Progenitor cell of endocrine pancreas (in vitro differentiated cells): ENCODE measurements around the gene SMIM23. TPM values are rescaled to one million over a fixed set of nuclear protein-coding genes. Genes with fewer than 3 reads are reported as not detected.

ENCODE experiments used
- DNase-seq: peaks from one replicate; pipeline ENCODE4 v3.0.0; 2021; ENCODE audit warnings: low spot score; ENCODE audit not compliant: unreplicated experiment
- H3K27ac Mint-ChIP-seq: 2 replicates; pipeline ENCODE4 v1.8.0; 2021; ENCODE audit warnings: mild to moderate bottlenecking, moderate library complexity, mixed read lengths
- H3K27me3 Mint-ChIP-seq: 2 replicates; pipeline ENCODE4 v1.8.0; 2021; ENCODE audit warnings: mixed read lengths
- H3K36me3 Mint-ChIP-seq: 2 replicates; pipeline ENCODE4 v1.8.0; 2022; ENCODE audit warnings: mixed read lengths; ENCODE audit not compliant: insufficient read depth
- H3K4me1 Mint-ChIP-seq: 2 replicates; pipeline ENCODE4 v1.8.0; 2021; ENCODE audit warnings: low read depth, mixed read lengths
- H3K4me3 Mint-ChIP-seq: 2 replicates; pipeline ENCODE4 v1.8.0; 2021; ENCODE audit warnings: low read depth, mild to moderate bottlenecking, moderate library complexity, mixed read lengths
- H3K9me3 Mint-ChIP-seq: 2 replicates; pipeline ENCODE4 v1.8.0; 2021; ENCODE audit warnings: low read depth, mixed read lengths
- CTCF ChIP-seq: fragments of 200-600 bp; sonication (generic); IDR thresholded peaks from one replicate; pipeline ENCODE4 v1.5.0; 2021; ENCODE audit warnings: antibody characterized with exemption, mild to moderate bottlenecking; ENCODE audit not compliant: unreplicated experiment
- total RNA-seq: library from RNA; stranded (reverse); gene quantifications from 2 replicates; pipeline ENCODE4 v1.2.1, GENCODE V29; 2021

SMIM23 gene
- total RNA-seq, 1 donor from 2014 or later: not detected

GRCh38 chr5:171832775-171833174 lies 47.2 kb downstream of the SMIM23 start:
- peaks cover 15% of the 10 kb centered on the region for H3K9me3 Mint-ChIP-seq
- no peaks in the 10 kb centered on the region for H3K27me3 Mint-ChIP-seq
- no peak overlapping the region for H3K27ac Mint-ChIP-seq
- peaks cover 6% of the 10 kb centered on the region for H3K36me3 Mint-ChIP-seq
- TF ChIP-seq CTCF: no peak
- no peak overlapping the region for H3K4me3 Mint-ChIP-seq
- no peak for DNase-seq
- H3K4me1 Mint-ChIP-seq: no peaks in the 10 kb centered on the region

DNA sequence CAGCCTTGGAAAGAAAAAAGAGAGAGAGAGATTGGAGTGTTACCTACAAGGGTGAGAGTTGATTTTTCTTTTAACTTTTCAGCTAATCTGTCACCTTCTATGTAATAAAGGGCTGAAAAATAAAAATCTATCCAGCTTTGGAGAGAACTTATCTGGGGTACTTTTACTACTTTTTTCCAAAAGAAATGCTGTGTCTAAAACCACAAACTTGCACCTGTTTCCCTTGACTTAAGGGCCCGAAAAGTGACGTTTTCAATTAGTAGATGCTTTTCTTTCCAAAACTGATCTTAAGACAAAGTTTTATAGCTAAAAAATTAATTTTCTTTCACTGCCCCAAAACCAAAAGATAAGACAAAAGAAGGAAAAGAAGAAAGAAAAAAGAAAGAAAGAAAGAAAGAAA lies 48.8 kb downstream of the SMIM23 start:
- DNase-seq: no peak
- peaks cover 15% of the 10 kb centered on the region for H3K9me3 Mint-ChIP-seq
- H3K27ac Mint-ChIP-seq: no peak overlapping the region
- peaks cover 6% of the 10 kb centered on the region for H3K36me3 Mint-ChIP-seq
- H3K27me3 Mint-ChIP-seq: no peaks in the 10 kb centered on the region
- no peak overlapping the region for H3K4me3 Mint-ChIP-seq
- no peaks in the 10 kb centered on the region for H3K4me1 Mint-ChIP-seq
- no peak for TF ChIP-seq CTCF

DNA sequence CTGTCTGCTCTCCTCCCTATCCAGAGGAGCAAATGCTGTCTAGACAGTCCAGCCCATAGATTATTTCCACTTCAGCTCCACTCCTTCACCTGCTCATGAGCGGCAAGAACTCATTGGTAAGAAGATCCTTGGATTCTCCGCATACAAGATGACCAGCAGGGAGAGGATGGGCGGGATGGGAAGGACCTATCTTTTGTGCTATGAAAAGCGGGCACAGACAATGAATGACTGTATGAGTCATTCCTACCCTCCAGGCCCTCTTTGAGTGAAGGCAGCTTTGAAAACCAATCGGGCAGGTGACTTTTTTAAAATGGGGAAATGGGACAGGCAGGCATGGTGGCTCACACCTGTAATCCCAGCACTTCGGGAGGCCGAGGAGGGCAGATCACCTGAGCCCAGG lies 49.4 kb downstream of the SMIM23 start:
- Mint-ChIP-seq H3K27ac (no peak overlapping the region), H3K9me3 (peaks cover 15% of the 10 kb centered on the region), H3K4me1 (no peaks in the 10 kb centered on the region), H3K27me3 (no peaks in the 10 kb centered on the region), H3K36me3 (peaks cover 6% of the 10 kb centered on the region), H3K4me3 (no peak overlapping the region)
- no peak for DNase-seq
- TF ChIP-seq CTCF: no peak

DNA sequence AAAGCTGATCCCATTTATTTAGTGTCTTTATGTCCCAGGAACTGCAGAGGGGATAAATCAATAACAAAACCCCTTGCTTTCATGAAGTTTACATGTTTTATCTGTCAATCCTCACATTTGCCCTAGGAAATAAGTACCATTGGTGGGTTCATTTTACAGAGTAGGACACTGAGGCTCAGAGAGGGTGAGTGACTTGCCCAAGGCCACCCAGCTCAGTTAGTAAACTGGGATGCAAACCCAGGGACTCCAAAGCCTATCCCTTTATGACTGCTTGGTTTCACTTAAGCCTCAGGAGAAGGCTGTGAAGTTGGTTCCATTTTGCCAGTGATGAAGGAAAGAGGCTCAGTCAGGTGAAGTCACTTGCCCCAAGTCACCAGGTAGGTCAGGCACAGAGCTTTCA lies 51.9 kb downstream of the SMIM23 start:
- no peak for TF ChIP-seq CTCF
- peaks cover 4% of the 10 kb centered on the region for H3K9me3 Mint-ChIP-seq
- H3K4me3 Mint-ChIP-seq: no peak overlapping the region
- DNase-seq: no peak
- H3K27ac Mint-ChIP-seq: no peak overlapping the region
- no peaks in the 10 kb centered on the region for H3K27me3 Mint-ChIP-seq
- peaks cover 2% of the 10 kb centered on the region for H3K4me1 Mint-ChIP-seq
- peaks cover 11% of the 10 kb centered on the region for H3K36me3 Mint-ChIP-seq

- peaks cover 8% of the 10 kb centered on the region for H3K36me3 Mint-ChIP-seq
- no peak for DNase-seq
- peaks cover 4% of the 10 kb centered on the region for H3K9me3 Mint-ChIP-seq
- no peaks in the 10 kb centered on the region for H3K27me3 Mint-ChIP-seq
- H3K4me3 Mint-ChIP-seq: no peak overlapping the region
- H3K27ac Mint-ChIP-seq: no peak overlapping the region
- TF ChIP-seq CTCF: no peak
- peaks cover 2% of the 10 kb centered on the region for H3K4me1 Mint-ChIP-seq
Measured at GRCh38 chr5:171838066-171838465, 52.4 kb downstream of the SMIM23 start.
